Stimulated activated CD8-positive, alpha-beta memory T cell treated with anti-CD3 and anti-CD28 coated beads, Interleukin-15, amount 100 ng/mL, for 48 hours (primary cell): Measurements from ENCODE around the gene FCHSD2.
"Not testable (repeated sequence)": the region's sequence is repeated elsewhere in the genome, so short reads cannot be mapped to it uniquely, and the experiment has no call there.

Source experiments
- DNase-seq, 2 donors: peaks; one replicate each; pipeline ENCODE4 v3.0.0-alpha.2; 2020; ENCODE audit warnings: low read depth in 2 of 2

FCHSD2 gene

GRCh38 chr11:73151416-73151815 is 9.3 kb upstream of the FCHSD2 start:
- DNase-seq, result no peak

- no peak for DNase-seq
These were observed 7.0 kb upstream of the FCHSD2 start for GRCh38 chr11:73149105-73149504.

- DNase-seq, result no peak
These were observed 5.9 kb upstream of the FCHSD2 start for GRCh38 chr11:73147771-73148681.

- DNase-seq, result no peak
These were observed 4.0 kb upstream of the FCHSD2 start for GRCh38 chr11:73145986-73146575.

DNA sequence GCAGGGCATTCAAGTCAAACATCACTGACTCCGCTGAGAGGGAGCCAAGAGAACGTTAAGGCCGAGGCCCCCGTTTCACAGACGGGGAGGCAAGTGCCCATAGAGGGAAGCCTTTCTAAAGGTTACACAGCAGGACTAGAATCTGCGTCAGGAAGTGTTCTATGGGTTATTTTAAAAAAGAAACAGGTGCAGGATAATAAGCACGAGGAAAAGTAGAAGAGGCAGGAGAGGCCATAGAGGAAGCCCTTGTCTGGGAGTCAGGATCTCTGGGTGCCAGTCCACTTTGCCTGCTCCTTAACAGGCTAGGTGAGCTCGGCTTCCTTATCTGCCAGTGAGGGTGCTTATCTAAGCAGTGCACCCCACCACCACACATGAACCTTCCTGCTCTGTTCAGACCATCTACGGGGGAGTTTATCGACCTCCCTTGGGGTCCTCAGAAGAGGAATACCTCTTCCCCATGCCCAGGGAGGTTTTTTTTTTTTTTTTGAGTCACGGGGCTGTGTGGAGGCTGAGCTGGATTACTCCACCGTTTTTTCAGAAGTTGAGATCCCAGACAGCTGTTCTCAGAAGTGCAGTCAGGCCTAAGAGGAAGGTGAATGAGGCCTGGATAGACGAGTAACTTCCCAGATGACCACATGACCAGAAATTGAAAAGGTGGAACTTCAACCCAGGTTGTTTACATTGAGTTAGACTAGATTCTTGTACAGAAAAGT is 1.2 kb upstream of the FCHSD2 start:
- DNase-seq, result no peak

DNA sequence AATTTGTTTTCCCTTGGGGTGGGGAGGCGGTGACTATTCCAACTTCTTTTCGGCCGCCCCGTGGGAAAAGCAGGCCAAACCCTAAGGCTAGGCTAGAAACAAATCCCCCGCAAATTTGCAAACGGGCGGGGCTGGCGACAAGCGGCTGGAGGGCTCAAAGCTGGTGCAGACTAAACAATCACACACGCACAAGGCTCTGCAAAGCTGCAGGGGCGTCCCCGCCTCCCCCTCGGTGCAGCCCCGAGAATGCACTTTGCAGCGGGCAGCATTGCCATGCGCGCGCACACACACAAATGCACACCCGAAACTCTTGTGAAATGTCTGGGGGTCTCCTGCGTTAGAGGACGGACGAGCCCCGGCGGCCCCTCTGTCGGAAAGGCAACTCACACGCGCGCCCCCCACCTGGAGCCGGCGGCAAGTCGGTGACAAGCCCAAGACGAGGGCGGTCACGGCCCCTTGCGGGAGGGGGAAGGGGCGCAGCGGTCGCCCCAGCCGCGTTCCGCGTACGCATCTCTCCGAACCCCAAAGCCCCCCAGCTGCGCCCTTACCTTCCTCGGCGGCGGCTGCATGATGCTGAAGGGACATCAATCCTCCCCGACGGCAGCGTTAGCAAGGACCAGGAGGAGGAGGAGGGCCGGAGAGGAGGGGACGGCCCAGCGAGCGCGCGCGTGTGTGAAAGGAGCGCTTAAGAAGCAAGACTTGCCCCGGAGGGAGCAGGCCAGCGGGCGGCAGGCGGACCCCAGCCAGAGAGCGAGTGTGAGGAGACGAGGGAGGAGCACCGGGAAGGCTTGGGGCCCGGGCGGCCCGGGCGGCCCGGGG is 600 bp downstream of the FCHSD2 start:
- peak in 1 of 2 donors; percentile 48 for DNase-seq

GRCh38 chr11:73141031-73141308 is 1.1 kb downstream of the FCHSD2 start:
- no peak for DNase-seq

DNA sequence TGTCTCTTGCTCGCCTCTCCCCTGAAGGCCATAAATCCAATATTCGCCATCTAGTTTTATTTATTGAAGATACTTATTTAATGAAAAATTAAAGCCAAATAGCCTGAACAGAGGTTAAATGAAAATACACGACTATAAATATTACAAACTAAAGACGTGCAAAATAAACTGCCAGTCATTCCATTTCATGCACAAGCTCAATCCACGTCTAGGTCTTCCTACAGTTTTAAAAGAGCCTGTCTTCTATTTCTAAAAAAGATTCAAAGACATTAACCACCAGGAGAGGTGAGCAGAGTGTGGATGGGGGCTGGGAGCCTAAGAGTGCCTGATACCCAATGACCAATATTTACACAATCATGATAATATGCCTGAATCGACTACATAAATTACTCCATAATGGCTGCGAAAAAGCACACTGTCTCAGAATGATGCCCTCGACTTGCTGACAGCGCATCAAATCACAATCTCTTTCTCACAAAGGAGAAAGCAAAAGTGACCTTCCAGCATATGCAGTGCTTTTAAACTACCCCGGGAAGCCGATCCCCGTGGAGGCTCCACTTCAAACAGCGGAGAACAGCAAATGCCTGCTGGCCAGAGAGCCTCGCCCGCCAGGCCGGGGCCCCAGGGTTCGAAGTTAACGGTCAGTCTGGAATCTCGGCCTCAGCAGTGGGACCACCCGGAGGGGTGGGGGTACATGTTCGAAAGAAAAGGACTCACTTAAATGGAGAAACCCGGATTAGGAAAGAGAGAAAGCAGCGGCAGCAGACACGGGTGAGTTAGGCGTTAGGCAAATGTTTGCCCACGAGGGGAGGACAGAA is 1.7 kb downstream of the FCHSD2 start:
- no peak for DNase-seq

GRCh38 chr11:73139476-73140198 is 2.5 kb downstream of the FCHSD2 start:
- no peak for DNase-seq

- no peak for DNase-seq
These were observed 4.2 kb downstream of the FCHSD2 start for GRCh38 chr11:73137944-73138274.

DNA sequence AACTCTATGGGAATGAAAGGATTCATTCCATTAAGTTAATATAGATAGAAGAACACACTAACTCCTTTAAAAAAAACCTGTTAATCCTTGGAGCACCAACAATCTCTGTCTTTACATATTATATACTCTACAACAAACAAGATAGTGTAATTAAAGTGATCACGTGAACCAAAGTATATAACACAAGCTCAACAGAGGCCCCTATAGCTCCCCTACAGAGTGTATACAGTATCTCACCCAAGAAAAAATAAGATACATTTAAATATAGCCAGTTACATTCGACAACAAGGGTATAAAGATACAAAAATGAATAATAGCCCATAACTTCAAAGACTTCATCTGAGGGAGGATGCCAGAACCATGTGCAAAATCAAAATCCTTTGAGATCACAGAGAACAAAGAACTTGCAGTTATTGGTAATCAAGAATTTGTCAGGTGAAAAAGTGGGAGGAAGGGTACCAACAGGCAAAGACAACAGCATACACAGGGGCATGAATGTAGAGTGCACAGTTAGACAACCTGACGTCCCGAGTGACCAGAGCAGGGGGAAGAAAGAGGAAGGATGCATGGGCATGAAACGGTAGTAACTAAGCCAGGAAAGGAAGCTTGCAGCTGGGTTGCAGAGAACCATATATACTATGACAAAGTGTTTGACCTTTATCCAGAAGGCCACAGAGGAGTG is 4.7 kb downstream of the FCHSD2 start:
- no peak for DNase-seq

GRCh38 chr11:73136722-73137121 is 5.4 kb downstream of the FCHSD2 start:
- DNase-seq, result not testable (repeated sequence)

DNA sequence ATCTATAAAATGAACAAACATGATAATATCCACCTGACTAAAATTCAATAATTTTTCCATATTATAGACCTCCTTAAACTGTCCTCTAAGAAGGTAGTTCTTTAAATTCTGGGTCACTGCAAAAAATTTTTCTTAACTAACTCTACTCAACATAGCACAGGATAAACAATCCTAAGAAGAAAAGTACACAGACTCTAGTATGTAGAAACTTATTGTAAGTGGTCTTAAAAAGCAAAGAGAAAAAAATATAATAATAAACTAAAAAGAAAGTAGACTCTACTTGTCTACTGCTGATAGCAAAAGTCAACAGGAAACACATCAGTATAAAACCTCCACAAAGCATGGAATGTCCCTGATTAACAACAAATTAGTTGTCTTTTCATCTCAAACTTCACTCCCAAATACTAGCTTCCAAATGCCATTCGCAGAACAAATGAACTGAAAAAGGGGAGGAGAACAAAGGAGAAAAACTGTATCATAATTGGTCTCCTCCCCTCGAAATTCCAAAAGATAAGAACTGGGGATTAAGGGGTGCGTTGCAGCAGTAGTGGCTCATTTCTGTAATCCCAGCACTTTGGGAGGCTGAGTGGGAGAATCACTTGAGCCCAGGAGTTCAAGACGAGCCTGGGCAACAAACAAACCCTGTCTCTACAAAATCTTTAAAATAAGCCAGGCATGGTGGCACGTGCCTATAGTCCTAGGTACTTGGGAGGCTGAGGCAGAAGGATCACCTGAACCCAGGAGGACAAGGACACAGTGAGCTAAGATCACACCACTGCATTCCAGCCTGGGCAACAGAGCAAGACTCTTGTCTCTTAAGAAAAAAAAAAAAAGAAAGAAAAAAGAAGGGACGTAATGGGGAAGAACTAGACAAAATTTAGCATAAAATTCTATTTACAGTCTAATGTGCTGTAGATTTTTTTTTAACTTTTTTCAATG is 6.5 kb downstream of the FCHSD2 start:
- DNase-seq, result no peak

GRCh38 chr11:73132349-73132748 is 9.8 kb downstream of the FCHSD2 start:
- DNase-seq, result not testable (repeated sequence)

DNA sequence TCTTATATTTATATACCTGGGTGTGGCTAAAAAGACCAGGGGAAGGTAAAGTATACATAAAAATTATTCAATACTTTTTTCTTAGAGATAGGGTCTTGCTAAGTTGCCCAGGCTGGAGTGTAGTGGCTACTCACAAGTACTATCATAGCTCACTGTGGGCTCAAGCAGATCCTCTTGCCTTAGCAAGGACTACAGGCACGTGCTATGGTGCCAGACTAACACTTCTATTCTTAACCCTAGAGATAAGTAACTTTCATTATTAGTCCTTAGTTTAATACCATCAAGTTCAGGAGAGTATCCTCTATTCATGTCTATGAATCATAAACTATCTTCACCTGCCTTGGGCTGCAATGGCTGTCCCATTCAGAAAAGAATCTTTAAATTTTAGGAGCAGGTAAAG is 11.9 kb downstream of the FCHSD2 start:
- no peak for DNase-seq

GRCh38 chr11:73129198-73129597 is 12.9 kb downstream of the FCHSD2 start:
- DNase-seq, result no peak

GRCh38 chr11:73126804-73127480 is 15.2 kb downstream of the FCHSD2 start:
- no peak for DNase-seq

DNA sequence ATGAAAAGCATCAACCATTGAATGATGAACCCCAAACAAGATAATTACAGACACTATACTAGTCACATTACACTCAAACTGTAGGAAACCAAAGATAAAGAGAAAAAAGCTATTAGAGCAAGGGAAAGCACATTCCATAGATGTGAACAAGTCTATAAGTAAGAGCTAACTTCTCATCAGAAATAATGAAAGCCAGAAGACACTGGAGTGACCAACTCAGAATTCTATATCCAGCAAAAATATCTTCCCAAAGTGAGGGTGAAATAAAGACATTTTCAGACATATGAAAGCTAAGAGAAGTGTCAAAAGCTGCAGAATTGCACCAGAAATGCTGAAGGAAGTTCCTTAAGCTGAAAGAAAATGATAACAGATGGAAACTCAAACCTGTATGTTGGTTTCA is 17.3 kb downstream of the FCHSD2 start:
- DNase-seq, result no peak
